GM12878 (cell line): ENCODE measurements around the gene POLG. TPM values are rescaled to one million over a fixed set of nuclear protein-coding genes. Genes with fewer than 3 reads are reported as not detected.

Source experiments
- ATAC-seq: fragments of 200-7000 bp; cut with Tn5 transposase; 3 replicates; pipeline ENCODE4 v1.9.1; 2020; ENCODE audit warnings: mild to moderate bottlenecking, moderate library complexity
- BruUV-seq: library from RNA; stranded (reverse); fragments of 400-500 nt; replicated peaks from 2 replicates; lab custom pipeline; 2021; lab: Mats Ljungman, UMichigan
- CTCF ChIA-PET: fragments of 300-600 bp; sonication (Branson Sonifier 250); formaldehyde crosslinking; extraction: SDS; loops from one replicate; lab custom pipeline; 2021; ENCODE audit warnings: inconsistent platforms; lab: Yijun Ruan, JAX
- POLR2A ChIA-PET: fragments of 350-600 bp; formaldehyde crosslinking; extraction: SDS; loops from one replicate; lab custom pipeline; 2021; ENCODE audit warnings: inconsistent platforms; lab: Charles Lee
- RAD21 ChIA-PET: fragments of 300-600 bp; sonication (Branson Sonifier 250); formaldehyde crosslinking; loops from one replicate; lab custom pipeline; 2023; ENCODE audit warnings: antibody characterized with exemption; ENCODE audit not compliant: unreplicated experiment; lab: Charles Lee
- SMC1A ChIA-PET: fragments of 300-600 bp; sonication (Branson Sonifier 250); formaldehyde crosslinking; loops from one replicate; lab custom pipeline; 2023; ENCODE audit not compliant: unreplicated experiment, uncharacterized antibody; lab: Charles Lee
- DNase-seq: peaks from one replicate; pipeline ENCODE4 v3.0.0-alpha.2; 2011; ENCODE audit warnings: low read depth, low spot score
- FAIRE-seq: peaks from 3 replicates; lab custom pipeline; 2011; peaks lifted over from hg19 to GRCh38; lab: Jason Lieb, UNC
- H2AFZ ChIP-seq: 2 replicates; pipeline ENCODE4 v1.6.0; 2011; ENCODE audit warnings: low read depth, low read length, control low read depth; ENCODE audit not compliant: control insufficient read depth
- H3K27ac ChIP-seq: 2 replicates; pipeline ENCODE4 v1.5.1; 2011; ENCODE audit warnings: control low read depth; ENCODE audit not compliant: control insufficient read depth, insufficient read depth
- H3K27me3 ChIP-seq, 2 experiments: replicated peaks in 1 of 2; 2 replicates each; pipeline versions ENCODE4 v1.6.0 to v1.6.1; 2011; ENCODE audit warnings: low read length in 1 of 2; ENCODE audit not compliant: control insufficient read depth in 2 of 2, insufficient read depth in 2 of 2
- H3K36me3 ChIP-seq, 2 experiments: 2 replicates each; pipeline ENCODE4 v1.5.1; 2011; ENCODE audit warnings: low read length in 1 of 2; ENCODE audit not compliant: control insufficient read depth in 2 of 2, insufficient read depth in 2 of 2
- H3K4me1 ChIP-seq: 2 replicates; pipeline ENCODE4 v1.6.1; 2011; ENCODE audit warnings: mild to moderate bottlenecking, low read length, moderate library complexity, mixed read lengths; ENCODE audit not compliant: control insufficient read depth, insufficient read depth
- H3K4me2 ChIP-seq: 2 replicates; pipeline ENCODE4 v1.6.0; 2011; ENCODE audit warnings: control low read depth; ENCODE audit not compliant: control insufficient read depth, insufficient read depth
- H3K4me3 ChIP-seq: fragments of 200-600 bp; sonication (generic); 2 replicates; pipeline ENCODE4 v1.5.1; 2016
- H3K79me2 ChIP-seq: 2 replicates; pipeline ENCODE4 v1.6.0; 2011; ENCODE audit warnings: low read length; ENCODE audit not compliant: control insufficient read depth, insufficient read depth
- H3K9ac ChIP-seq: 2 replicates; pipeline ENCODE4 v1.8.0; 2011; ENCODE audit warnings: low read length, control low read depth, mixed read lengths; ENCODE audit not compliant: control insufficient read depth, insufficient read depth
- H3K9me3 ChIP-seq: replicated peaks from 3 replicates; pipeline ENCODE4 v1.5.1; 2011; ENCODE audit warnings: mild to moderate bottlenecking, low read length; ENCODE audit not compliant: control insufficient read depth, insufficient read depth
- H4K20me1 ChIP-seq: 2 replicates; pipeline ENCODE4 v1.6.0; 2011; ENCODE audit not compliant: control insufficient read depth, insufficient read depth
- BRCA1 ChIP-seq: IDR thresholded peaks from 2 replicates; pipeline ENCODE4 v1.6.1; 2011; ENCODE audit warnings: low read depth, low read length, improper control_type of control experiment
- CBX3 ChIP-seq: fragments of 200-600 bp; sonication (generic); IDR thresholded peaks from 2 replicates; pipeline ENCODE4 v1.6.1; 2016; ENCODE audit warnings: low read depth, borderline replicate concordance
- CHD1 ChIP-seq: IDR thresholded peaks from 2 replicates; pipeline ENCODE4 v1.6.1; 2012; ENCODE audit warnings: low read depth, low read length, improper control_type of control experiment
- EGR1 ChIP-seq, 2 experiments: IDR thresholded peaks; 1 replicate in 1 of 2; 2 replicates in 1 of 2; pipeline ENCODE4 v1.6.1; 2011 to 2012; ENCODE audit warnings: low read depth in 2 of 2, low read length in 2 of 2, borderline replicate concordance in 1 of 2, mild to moderate bottlenecking in 1 of 2, moderate library complexity in 1 of 2
- ETV6 ChIP-seq, 2 experiments: fragments of 450-650 bp in 1 of 2; IDR thresholded peaks in 1 of 2; conservative IDR thresholded peaks in 1 of 2; 2 replicates each; pipeline ENCODE4 v1.6.1; 2014; ENCODE audit warnings: antibody characterized with exemption in 1 of 2, borderline replicate concordance in 1 of 2, low read depth in 1 of 2, mild to moderate bottlenecking in 1 of 2, moderate library complexity in 1 of 2
- MYB ChIP-seq: fragments of 150-350 bp; IDR thresholded peaks from 2 replicates; pipeline ENCODE4 v1.6.1; 2014; ENCODE audit warnings: mild to moderate bottlenecking, low read depth, low read length, borderline replicate concordance
- NFYB ChIP-seq: IDR thresholded peaks from 2 replicates; pipeline ENCODE4 v1.6.1; 2011; ENCODE audit warnings: low read depth, mild to moderate bottlenecking, low read length, improper control_type of control experiment, moderate library complexity; ENCODE audit not compliant: insufficient read depth
- PAX5 ChIP-seq: IDR thresholded peaks from 2 replicates; pipeline ENCODE4 v1.6.1; 2011; ENCODE audit warnings: low read depth, low read length, borderline replicate concordance
- POU2F2 ChIP-seq: IDR thresholded peaks from 3 replicates; pipeline ENCODE4 v1.6.1; 2011; ENCODE audit warnings: low read depth, mild to moderate bottlenecking, low read length, borderline replicate concordance
- SMAD1 ChIP-seq: fragments of 450-650 bp; IDR thresholded peaks from 2 replicates; pipeline ENCODE4 v1.6.1; 2018; ENCODE audit warnings: mild to moderate bottlenecking, low read depth; ENCODE audit not compliant: partially characterized antibody
- STAT3 ChIP-seq: IDR thresholded peaks from 2 replicates; pipeline ENCODE4 v1.6.1; 2011; ENCODE audit warnings: low read depth, low read length, improper control_type of control experiment
- WGBS: methylation state at CpG from one replicate; pipeline ENCODE4 v1.1.6; 2016; ENCODE audit warnings: low lambda C conversion rate; ENCODE audit not compliant: insufficient replicate concordance, insufficient coverage; ENCODE audit errors: missing lambda C conversion rate; 5-methylcytosine and 5-hydroxymethylcytosine counted together
- in situ Hi-C: fragments of 300-500 bp; cut with MboI; formaldehyde crosslinking; loops from 9 replicates; pipeline ENCODE4 v1.14.3; 2018; ENCODE audit warnings: mixed read lengths
- intact Hi-C: fragments of 100-400 bp; cut with micrococcal nuclease; formaldehyde crosslinking; loops from one replicate; pipeline ENCODE4 v1.14.2; 2022; ENCODE audit not compliant: unreplicated experiment
- polyA plus RNA-seq, 11 experiments: library from polyadenylated mRNA; depleted of rRNA in 4 of 11; unstranded in 6 of 11; stranded (reverse) in 5 of 11; fragments of >200 nt; fragmentation: Nextera tagmentation in 4 of 11; fragmentation: Illumina TruSeq in 1 of 11; extraction: Ambion mirVana in 4 of 11; extraction: Trizol in 1 of 11; gene quantifications; 1 replicate in 1 of 11; 2 replicates in 10 of 11; pipeline versions ENCODE4 v1.2.1 to v1.2.3, GENCODE V29; 2011 to 2016; ENCODE audit warnings: inconsistent platforms in 2 of 11, missing spikeins in 2 of 11, low read depth in 1 of 11
- total RNA-seq, 4 experiments: library from RNA; depleted of rRNA in 3 of 4; stranded (reverse); fragments of >200 nt in 3 of 4; fragmentation: Illumina TruSeq in 1 of 4; extraction: Trizol in 1 of 4; gene quantifications; 2 replicates each; pipeline versions ENCODE4 v1.2.1 to v1.2.3, GENCODE V29; 2013 to 2021

Gene POLG
- total and polyA plus RNA-seq, 10 of the 15 experiments (the other 5 are each of a cell fraction or from before 2014, with no cell fraction given): 14.8 to 71.1 (median 33.0) TPM

- SMC1A ChIA-PET: no interaction called here
- intact Hi-C loops: no loop called here
- TF ChIP-seq ETV6 (conservative IDR thresholded peaks at IDR 0.05 in 1 of 2, IDR thresholded peaks at IDR 0.05 in 1 of 2; ENCODE audit: borderline replicate concordance in 1 of 2, low read depth in 1 of 2) (no peak), NFYB (no peak), MYB (no peak), EGR1 (IDR thresholded peaks at IDR 0.05; ENCODE audit: borderline replicate concordance in 1 of 2, low read depth in 2 of 2, low read length in 2 of 2) (no peak), SMAD1 (no peak), STAT3 (no peak), CBX3 (no peak), CHD1 (no peak), PAX5 (no peak), POU2F2 (no peak), BRCA1 (no peak)
- CTCF ChIA-PET: interaction anchor here (0.6 to 1.2 kb wide), 4 partner anchors 18 to 107 kb away, joined by 3 to 4 read pairs (median 3); no protein-coding TSS in a partner anchor
- DNase-seq (no peak), FAIRE-seq (no peak), ATAC-seq (no peak)
- RAD21 ChIA-PET: no interaction called here
- no peaks in the 10 kb centered on the region for H3K36me3 ChIP-seq
- in situ Hi-C loops: no loop called here
- no peaks in the 10 kb centered on the region; the same call in 2 of the 3 replicates for H3K9me3 ChIP-seq
- no peaks in the 10 kb centered on the region for H3K79me2 ChIP-seq
- H3K27me3 ChIP-seq: peaks cover 26 to 30% of the 10 kb centered on the region in 2 experiments
- H3K4me3 ChIP-seq: no peak overlapping the region
- no peak overlapping the region for H3K27ac ChIP-seq
- H3K9ac ChIP-seq: no peak overlapping the region
- H2AFZ ChIP-seq: no peak overlapping the region
- no TSS peak for BruUV-seq
- H3K4me1 ChIP-seq: no peaks in the 10 kb centered on the region
- 86% methylated on average over 5 of the region's 5 CpGs for WGBS
- no peak overlapping the region for H3K4me2 ChIP-seq
- H4K20me1 ChIP-seq: no peaks in the 10 kb centered on the region
- POLR2A ChIA-PET: no interaction called here
Measured at GRCh38 chr15:89379818-89380217, 45.2 kb upstream of the POLG start.
